ENCODE results near the gene ATAT1.

Gene ATAT1

GRCh38 chr6:30614044-30614842 is 12.4 kb upstream of the ATAT1 start:
- DNase-seq, result no peak

GRCh38 chr6:30614843-30615218 is 11.8 kb upstream of the ATAT1 start:
- DNase-seq, result peak; percentile 88

GRCh38 chr6:30615219-30615957 is 11.3 kb upstream of the ATAT1 start:
- DNase-seq, result peak; percentile 24

- DNase-seq, result peak; percentile 50
Observed at GRCh38 chr6:30615958-30616810, 10.5 kb upstream of the ATAT1 start.

- DNase-seq, result peak; percentile 99
Observed at GRCh38 chr6:30616811-30617564, 9.7 kb upstream of the ATAT1 start, which contains the start of gene PPP1R10. Gene PPP1R10, minus strand, starts transcription at chr6:30617243. Its CDS starts 7,299 bp downstream, at chr6:30609944.

GRCh38 chr6:30617565-30618269 is 9.0 kb upstream of the ATAT1 start, which contains the start of gene MRPS18B:
Gene MRPS18B, plus strand, starts transcription at chr6:30617840. Its CDS starts 26 bp downstream, at chr6:30617866.
- DNase-seq, result peak; percentile 91

- no peak for DNase-seq
Observed at GRCh38 chr6:30618270-30618797, 8.3 kb upstream of the ATAT1 start.

GRCh38 chr6:30619561-30619960 is 7.1 kb upstream of the ATAT1 start:
- DNase-seq, result no peak

GRCh38 chr6:30625511-30625910 is 1.2 kb upstream of the ATAT1 start:
- DNase-seq, result no peak

- no peak for DNase-seq
Observed at GRCh38 chr6:30635834-30636233, 9.2 kb downstream of the ATAT1 start.

- no peak for DNase-seq
Observed at GRCh38 chr6:30640481-30640880, 13.8 kb downstream of the ATAT1 start.

GRCh38 chr6:30641048-30641447 is 14.4 kb downstream of the ATAT1 start:
- DNase-seq, result no peak

- no peak for DNase-seq
Observed at GRCh38 chr6:30643656-30644055, 17.0 kb downstream of the ATAT1 start.

GRCh38 chr6:30644769-30645168 is 18.1 kb downstream of the ATAT1 start:
- DNase-seq, result no peak

GRCh38 chr6:30645989-30646388 is 19.3 kb downstream of the ATAT1 start:
- DNase-seq, result no peak

GRCh38 chr6:30646450-30647241 is 20.0 kb downstream of the ATAT1 start, which contains the start of gene C6orf136:
Gene C6orf136, plus strand, starts transcription at chr6:30647133. Its CDS starts 99 bp downstream, at chr6:30647232.
- DNase-seq, result peak; percentile 86

- peak; percentile 83 for DNase-seq
Observed at GRCh38 chr6:30647242-30648116, 20.8 kb downstream of the ATAT1 start.

- no peak for DNase-seq
Observed at GRCh38 chr6:30651143-30651542, 24.5 kb downstream of the ATAT1 start.

Data from NCI-H510A (cell line).